SK-N-SH (cell line): ENCODE results near the gene SVOP. TPM values are rescaled to one million over a fixed set of nuclear protein-coding genes. Genes with fewer than 3 reads are reported as not detected.

Experiments
- FOXJ3 ChIP-seq: sonication (generic); formaldehyde crosslinking; IDR thresholded peaks from 2 replicates; pipeline ENCODE4 v1.5.1; 2020; ENCODE audit warnings: mild to moderate bottlenecking, missing genetic modification reagents
- GABPA ChIP-seq: IDR thresholded peaks from 2 replicates; pipeline ENCODE4 v1.4.0; 2012; ENCODE audit warnings: low read depth, mild to moderate bottlenecking
- GATA2 ChIP-seq: sonication (generic); formaldehyde crosslinking; IDR thresholded peaks from 2 replicates; pipeline ENCODE4 v1.5.0; 2020; ENCODE audit warnings: mild to moderate bottlenecking, missing genetic modification reagents
- REST ChIP-seq: IDR thresholded peaks from 2 replicates; pipeline ENCODE4 v1.6.1; 2012; ENCODE audit warnings: mild to moderate bottlenecking, low read depth, low read length, moderate library complexity
- polyA plus RNA-seq, 3 experiments: library from polyadenylated mRNA; depleted of rRNA; stranded (reverse); fragments of >200 nt; gene quantifications; 2 replicates each; pipeline ENCODE4 v1.2.3, GENCODE V29; 2012
- small RNA-seq, 7 experiments: library from RNA; depleted of rRNA; stranded (forward); fragments of <200 nt; gene quantifications; one replicate each; pipeline ENCODE3, GENCODE V24; 2012
- TF ChIP-seq, protein P1 (sequence below): fragments of 150-350 bp; IDR thresholded peaks from 2 replicates; pipeline ENCODE4 v1.6.1; 2017; ENCODE audit warnings: antibody characterized with exemption, low read length, low read depth, borderline replicate concordance

SVOP gene
- polyA plus RNA-seq, 1 of the 3 experiments (the other 2 are of a cell fraction): 0.07 TPM

DNA sequence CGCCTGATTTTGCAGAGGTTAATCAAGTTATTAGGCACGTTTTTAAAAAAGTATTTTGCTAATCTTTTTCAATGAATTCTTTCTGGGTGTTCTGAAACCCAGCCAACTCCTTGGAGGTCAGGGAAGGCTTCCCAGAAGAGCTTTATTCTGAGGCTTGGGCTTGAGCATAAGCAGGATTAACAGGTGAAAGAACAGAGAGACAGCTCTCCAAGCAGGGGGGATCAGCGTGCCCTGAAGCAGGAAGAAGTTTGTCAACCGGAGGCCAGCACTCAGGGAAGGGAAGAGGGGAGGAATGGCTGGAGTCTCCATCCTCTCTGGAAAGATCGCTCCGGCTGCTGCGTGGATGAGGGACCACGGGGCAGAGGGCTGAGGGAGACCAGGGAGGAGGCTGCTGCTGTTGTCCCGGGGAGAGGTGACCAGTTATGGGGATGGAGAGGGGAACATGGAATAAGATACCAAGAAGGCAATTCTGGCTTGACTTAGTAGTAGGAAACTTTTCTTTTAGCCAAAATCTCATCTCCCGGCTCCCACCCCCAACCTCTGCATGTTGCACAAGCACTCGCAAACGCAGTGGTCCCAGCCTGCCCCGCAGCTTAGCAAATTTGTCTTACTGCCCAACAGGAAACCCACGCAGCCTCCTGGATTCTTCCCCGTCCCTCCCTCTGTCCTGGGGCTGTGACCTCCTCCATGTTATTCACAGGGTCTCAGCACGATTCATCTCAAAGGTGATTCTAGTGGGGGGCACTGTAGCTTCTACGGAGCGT is 162.4 kb downstream of the SVOP start (continued):
- TF ChIP-seq REST: no peak
- TF ChIP-seq, protein P1, sequence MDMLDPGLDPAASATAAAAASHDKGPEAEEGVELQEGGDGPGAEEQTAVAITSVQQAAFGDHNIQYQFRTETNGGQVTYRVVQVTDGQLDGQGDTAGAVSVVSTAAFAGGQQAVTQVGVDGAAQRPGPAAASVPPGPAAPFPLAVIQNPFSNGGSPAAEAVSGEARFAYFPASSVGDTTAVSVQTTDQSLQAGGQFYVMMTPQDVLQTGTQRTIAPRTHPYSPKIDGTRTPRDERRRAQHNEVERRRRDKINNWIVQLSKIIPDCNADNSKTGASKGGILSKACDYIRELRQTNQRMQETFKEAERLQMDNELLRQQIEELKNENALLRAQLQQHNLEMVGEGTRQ: no peak
- TF ChIP-seq GABPA: no peak
- TF ChIP-seq FOXJ3: no peak
- TF ChIP-seq GATA2 (CRISPR knock-in tag): no peak

Small RNA genes within 50 kb of the gene (small RNA-seq; reads per million reads assigned to genes)
- 0 reads per million in 7 experiments for gene AC190387.1
- 0 to 2.5 (median 0.86) reads per million in 7 experiments for gene RNA5SP372
- 0 reads per million in 7 experiments for gene RNU6-361P

Other genes starting within 250 kb of the SVOP start
- 16.4 and 19.6 TPM in 2 replicates for gene SSH1, start 163.5 kb downstream of the SVOP start, polyA plus RNA-seq (2012; rRNA removed)
- not detected in 2 replicates for gene DAO, start 141.0 kb downstream of the SVOP start, polyA plus RNA-seq (2012; rRNA removed)
- gene USP30, start 31.5 kb upstream of the SVOP start, polyA plus RNA-seq (2012; rRNA removed): 10.9 and 11.8 TPM in 2 replicates
- 47.3 and 53.7 TPM in 2 replicates for gene ALKBH2, start 72.4 kb upstream of the SVOP start, polyA plus RNA-seq (2012; rRNA removed)
- 28.9 and 33.2 TPM in 2 replicates for gene UNG, start 76.5 kb upstream of the SVOP start, polyA plus RNA-seq (2012; rRNA removed)
- gene ACACB, start 95.5 kb upstream of the SVOP start, polyA plus RNA-seq (2012; rRNA removed): 4.5 and 6.1 TPM in 2 replicates